ENCODE results near the gene ELOVL7. TPM values are rescaled to one million over a fixed set of nuclear protein-coding genes. Genes with fewer than 3 reads are reported as not detected.
"Not testable (repeated sequence)": the region's sequence is repeated elsewhere in the genome, so short reads cannot be mapped to it uniquely, and the experiment has no call there.

The ELOVL7 gene
- total RNA-seq, 1 experiment from 2014 or later: 0.13 TPM

GRCh38 chr5:60711892-60712291 lies 132.2 kb downstream of the ELOVL7 start:
- not testable (repeated sequence) for DNase-seq, H3K36me3 ChIP-seq, H3K27me3 ChIP-seq, H3K9me3 ChIP-seq, H3K4me3 ChIP-seq

- Histone ChIP-seq H3K36me3 (no peaks in the 10 kb centered on the region), H3K27me3 (no peaks in the 10 kb centered on the region), H3K4me3 (no peak overlapping the region), H3K9me3 (no peaks in the 10 kb centered on the region)
- DNase-seq: no peak
These were observed 133.7 kb downstream of the ELOVL7 start for GRCh38 chr5:60710362-60710761.

DNA sequence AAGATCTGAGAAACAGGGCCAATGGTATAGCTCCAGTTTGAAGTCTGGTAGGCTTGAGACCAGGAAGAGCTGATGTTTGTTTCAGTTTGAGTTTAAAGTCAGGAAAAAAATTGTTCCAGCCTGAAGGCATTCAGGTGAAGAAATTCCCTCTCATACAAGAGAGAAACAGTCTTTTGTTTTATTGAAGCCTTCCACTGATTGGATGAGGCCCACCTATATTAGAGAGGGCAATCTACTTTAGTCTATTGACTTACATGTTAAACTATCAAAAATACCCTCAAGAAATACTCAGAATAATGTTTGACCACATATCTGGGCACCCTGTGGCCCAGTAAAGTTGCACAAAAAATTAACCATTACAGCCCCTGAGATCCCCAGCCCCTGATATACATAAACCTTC lies 138.9 kb downstream of the ELOVL7 start:
- Histone ChIP-seq H3K27me3 (no peaks in the 10 kb centered on the region), H3K4me3 (no peak overlapping the region), H3K9me3 (no peaks in the 10 kb centered on the region), H3K36me3 (no peaks in the 10 kb centered on the region)
- no peak for DNase-seq

- no peaks in the 10 kb centered on the region for H3K36me3 ChIP-seq
- H3K27me3 ChIP-seq: no peaks in the 10 kb centered on the region
- H3K9me3 ChIP-seq: no peaks in the 10 kb centered on the region
- H3K4me3 ChIP-seq: no peak overlapping the region
- DNase-seq: no peak
These were observed 140.1 kb downstream of the ELOVL7 start for GRCh38 chr5:60703944-60704343.

Other genes with a start within 250 kb of the ELOVL7 start
- 19.9 and 26.3 TPM in 2 replicates for gene DEPDC1B, start 144.1 kb downstream of the ELOVL7 start, total RNA-seq (2014; rRNA removed; shearing (Covaris generic); ENCODE audit: low replicate concordance)
- 11.4 and 29.5 TPM in 2 replicates for gene ERCC8, start 100.8 kb upstream of the ELOVL7 start, total RNA-seq (2014; rRNA removed; shearing (Covaris generic); ENCODE audit: low replicate concordance)
- gene NDUFAF2, start 100.9 kb upstream of the ELOVL7 start, total RNA-seq (2014; rRNA removed; shearing (Covaris generic); ENCODE audit: low replicate concordance): 88.5 and 186 TPM in 2 replicates